Measurements from ENCODE around the gene CCNK.

CCNK gene

GRCh38 chr14:99550387-99550992 is 69.3 kb downstream of the CCNK start:
- in situ Hi-C loops (cut with MboI; ENCODE audit: low sequenced_read_pairs, unreplicated experiment), result no loop called here

GRCh38 chr14:99551034-99551922 is 70.1 kb downstream of the CCNK start:
- in situ Hi-C loops (cut with MboI; ENCODE audit: low sequenced_read_pairs, unreplicated experiment), result no loop called here
- TF ChIP-seq CTCF (IDR thresholded peaks at IDR 0.05; ENCODE audit: borderline replicate concordance, control extremely low read depth, extremely low read depth, insufficient read depth, missing control alignments), result no peak
- DNase-seq (ENCODE audit: low spot score), result no peak

More at GRCh38 chr14:99550387-99550992, 69.3 kb downstream of the CCNK start:
- TF ChIP-seq CTCF (IDR thresholded peaks at IDR 0.05; ENCODE audit: borderline replicate concordance, control extremely low read depth, extremely low read depth, insufficient read depth, missing control alignments), result no peak
- DNase-seq (ENCODE audit: low spot score), result no peak

- no peak for DNase-seq (ENCODE audit: low spot score)
- in situ Hi-C loops (cut with MboI; ENCODE audit: low sequenced_read_pairs, unreplicated experiment), result no loop called here
- TF ChIP-seq CTCF (IDR thresholded peaks at IDR 0.05; ENCODE audit: borderline replicate concordance, control extremely low read depth, extremely low read depth, insufficient read depth, missing control alignments), result no peak
Measured at GRCh38 chr14:99552021-99552553, 70.9 kb downstream of the CCNK start.

- TF ChIP-seq CTCF (IDR thresholded peaks at IDR 0.05; ENCODE audit: borderline replicate concordance, control extremely low read depth, extremely low read depth, insufficient read depth, missing control alignments), result no peak
- no peak for DNase-seq (ENCODE audit: low spot score)
- in situ Hi-C loops (cut with MboI; ENCODE audit: low sequenced_read_pairs, unreplicated experiment), result no loop called here
Measured at GRCh38 chr14:99552572-99553216, 71.5 kb downstream of the CCNK start.

- no peak for TF ChIP-seq CTCF (IDR thresholded peaks at IDR 0.05; ENCODE audit: borderline replicate concordance, control extremely low read depth, extremely low read depth, insufficient read depth, missing control alignments)
- in situ Hi-C loops (cut with MboI; ENCODE audit: low sequenced_read_pairs, unreplicated experiment), result no loop called here
- DNase-seq (ENCODE audit: low spot score), result no peak
Measured at GRCh38 chr14:99554184-99554583, 73.0 kb downstream of the CCNK start.

DNA sequence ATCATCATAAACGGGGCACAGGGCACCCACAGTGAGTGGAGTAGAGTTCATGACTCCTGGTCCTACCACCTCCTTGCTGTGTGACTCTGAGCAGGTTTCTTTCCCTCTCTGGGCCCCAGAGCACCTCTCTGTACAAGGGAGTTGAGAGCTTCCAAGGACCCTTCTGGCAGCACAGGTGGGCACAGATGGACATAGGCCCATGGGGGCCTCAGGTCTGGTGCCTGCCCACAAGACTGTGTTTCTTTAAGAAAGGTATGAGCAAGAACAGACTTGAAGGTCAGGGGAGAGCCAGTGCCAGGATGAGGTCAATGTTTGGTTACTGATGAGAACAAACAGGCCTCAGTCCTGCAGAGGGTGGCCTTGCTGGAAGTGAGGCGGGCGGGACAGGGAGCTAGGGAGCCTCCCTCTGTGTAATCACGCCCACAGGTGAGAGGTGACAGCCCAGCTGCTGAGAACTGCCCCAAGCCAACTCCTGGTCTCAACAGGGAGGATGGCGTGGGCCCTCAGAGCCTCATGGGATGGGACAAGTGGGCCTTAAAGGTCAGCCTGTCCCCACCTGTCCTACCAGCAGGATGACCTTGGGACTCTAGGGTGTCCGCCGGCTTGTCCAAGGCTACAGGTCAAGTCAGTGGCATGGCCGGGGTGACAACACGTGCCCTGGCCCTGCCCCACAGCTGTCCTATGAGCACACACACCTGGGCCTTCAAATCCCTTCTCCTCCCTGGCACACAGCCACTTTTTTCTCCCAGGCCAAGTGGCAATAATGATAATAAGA is 73.7 kb downstream of the CCNK start:
- no peak for DNase-seq (ENCODE audit: low spot score)
- no peak for TF ChIP-seq CTCF (IDR thresholded peaks at IDR 0.05; ENCODE audit: borderline replicate concordance, control extremely low read depth, extremely low read depth, insufficient read depth, missing control alignments)
- in situ Hi-C loops (cut with MboI; ENCODE audit: low sequenced_read_pairs, unreplicated experiment), result no loop called here

Measured in GM13976 (cell line).